HL-60/S4 treated with phorbol 12-myristate 13-acetate at 8.2 ng/mL for 4 days and 3 days (cell line): Measurements from ENCODE around the gene DYNLL1.

ENCODE experiments used
- in situ Hi-C: fragments of 300-500 bp; cut with MboI; formaldehyde crosslinking; loops from 2 replicates; pipeline ENCODE4 v1.15.0; 2022; ENCODE audit warnings: low sequenced_read_pairs

The DYNLL1 gene

GRCh38 chr12:120546050-120546386 lies 50.1 kb downstream of the DYNLL1 start:
- in situ Hi-C loops = no loop called here
